Parathyroid adenoma (tissue), 2 donors: ENCODE data around the gene POP4.

Experiments used
- H2AFZ ChIP-seq: fragments of 300-600 bp; sonication (generic); one replicate; pipeline ENCODE4 v1.7.0; 2017; ENCODE audit warnings: antibody characterized with exemption, mild to moderate bottlenecking
- H3K27ac ChIP-seq: fragments of 300-600 bp; sonication (generic); one replicate; pipeline ENCODE4 v1.7.0; 2017
- H3K27me3 ChIP-seq: fragments of 300-600 bp; sonication (generic); one replicate; pipeline ENCODE4 v1.7.0; 2017; ENCODE audit warnings: low read length; ENCODE audit not compliant: control insufficient read depth, insufficient read depth
- H3K36me3 ChIP-seq: fragments of 300-600 bp; sonication (generic); one replicate; pipeline ENCODE4 v1.7.0; 2017; ENCODE audit warnings: low read length; ENCODE audit not compliant: control insufficient read depth, insufficient read depth
- H3K4me1 ChIP-seq: fragments of 300-600 bp; sonication (generic); one replicate; pipeline ENCODE4 v1.7.0; 2017; ENCODE audit warnings: control low read depth
- H3K4me2 ChIP-seq: fragments of 300-600 bp; sonication (generic); one replicate; pipeline ENCODE4 v1.7.0; 2017; ENCODE audit warnings: low read length
- H3K4me3 ChIP-seq: fragments of 300-600 bp; sonication (generic); one replicate; pipeline ENCODE4 v1.7.0; 2017; ENCODE audit warnings: low read depth, low read length
- H3K79me2 ChIP-seq: fragments of 300-600 bp; sonication (generic); one replicate; pipeline ENCODE4 v1.7.0; 2017; ENCODE audit warnings: control low read depth
- H3K9ac ChIP-seq: fragments of 300-600 bp; sonication (generic); one replicate; pipeline ENCODE4 v1.7.0; 2017; ENCODE audit warnings: mild to moderate bottlenecking
- H3K9me3 ChIP-seq: fragments of 300-600 bp; sonication (generic); one replicate; pipeline ENCODE4 v1.7.0; 2017; ENCODE audit warnings: low read length; ENCODE audit not compliant: control insufficient read depth
- TF ChIP-seq, protein P1 (sequence below): fragments of 300-600 bp; sonication (generic); IDR thresholded peaks from one replicate; pipeline ENCODE4 v1.7.0; 2017; ENCODE audit warnings: antibody characterized with exemption, mild to moderate bottlenecking
- donor health status: primary hyperparathyroidism.

POP4 gene

DNA sequence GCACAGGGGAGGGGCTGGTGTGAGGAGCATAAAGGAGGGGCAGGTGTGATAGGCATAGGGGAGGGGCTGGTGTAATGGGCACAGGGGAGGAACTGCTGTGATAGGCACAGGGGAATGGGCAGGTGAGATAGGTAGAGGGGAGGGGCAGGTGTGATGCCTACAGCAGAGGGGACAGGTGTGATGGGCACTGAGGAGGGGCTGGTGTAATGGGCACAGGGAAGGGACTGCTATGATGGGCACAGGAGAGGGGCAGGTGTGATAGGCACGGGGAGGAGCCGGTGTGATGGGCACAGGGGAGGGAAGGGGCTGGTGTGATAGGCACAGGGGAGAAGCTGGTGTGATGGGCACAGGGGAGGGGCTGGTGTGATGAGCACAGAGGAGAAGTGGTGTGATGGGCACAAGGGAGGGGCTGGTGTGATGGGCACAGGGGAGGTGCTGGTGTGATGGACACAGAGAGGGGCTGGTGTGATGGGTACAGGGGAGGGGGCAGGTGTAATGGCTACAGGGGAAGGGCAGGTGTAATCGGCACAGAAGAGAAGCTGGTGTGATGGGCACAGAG lies 39.5 kb upstream of the POP4 start:
- Histone ChIP-seq H3K36me3 (no peaks in the 10 kb centered on the region), H3K4me1 (no peaks in the 10 kb centered on the region), H3K27me3 (no peaks in the 10 kb centered on the region), H3K4me3 (no peak overlapping the region), H3K27ac (no peak overlapping the region), H3K79me2 (no peaks in the 10 kb centered on the region), H3K9ac (no peak overlapping the region), H3K4me2 (no peak overlapping the region), H3K9me3 (no peaks in the 10 kb centered on the region), H2AFZ (no peak overlapping the region)
- TF ChIP-seq, protein P1, sequence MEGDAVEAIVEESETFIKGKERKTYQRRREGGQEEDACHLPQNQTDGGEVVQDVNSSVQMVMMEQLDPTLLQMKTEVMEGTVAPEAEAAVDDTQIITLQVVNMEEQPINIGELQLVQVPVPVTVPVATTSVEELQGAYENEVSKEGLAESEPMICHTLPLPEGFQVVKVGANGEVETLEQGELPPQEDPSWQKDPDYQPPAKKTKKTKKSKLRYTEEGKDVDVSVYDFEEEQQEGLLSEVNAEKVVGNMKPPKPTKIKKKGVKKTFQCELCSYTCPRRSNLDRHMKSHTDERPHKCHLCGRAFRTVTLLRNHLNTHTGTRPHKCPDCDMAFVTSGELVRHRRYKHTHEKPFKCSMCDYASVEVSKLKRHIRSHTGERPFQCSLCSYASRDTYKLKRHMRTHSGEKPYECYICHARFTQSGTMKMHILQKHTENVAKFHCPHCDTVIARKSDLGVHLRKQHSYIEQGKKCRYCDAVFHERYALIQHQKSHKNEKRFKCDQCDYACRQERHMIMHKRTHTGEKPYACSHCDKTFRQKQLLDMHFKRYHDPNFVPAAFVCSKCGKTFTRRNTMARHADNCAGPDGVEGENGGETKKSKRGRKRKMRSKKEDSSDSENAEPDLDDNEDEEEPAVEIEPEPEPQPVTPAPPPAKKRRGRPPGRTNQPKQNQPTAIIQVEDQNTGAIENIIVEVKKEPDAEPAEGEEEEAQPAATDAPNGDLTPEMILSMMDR: no peak

DNA sequence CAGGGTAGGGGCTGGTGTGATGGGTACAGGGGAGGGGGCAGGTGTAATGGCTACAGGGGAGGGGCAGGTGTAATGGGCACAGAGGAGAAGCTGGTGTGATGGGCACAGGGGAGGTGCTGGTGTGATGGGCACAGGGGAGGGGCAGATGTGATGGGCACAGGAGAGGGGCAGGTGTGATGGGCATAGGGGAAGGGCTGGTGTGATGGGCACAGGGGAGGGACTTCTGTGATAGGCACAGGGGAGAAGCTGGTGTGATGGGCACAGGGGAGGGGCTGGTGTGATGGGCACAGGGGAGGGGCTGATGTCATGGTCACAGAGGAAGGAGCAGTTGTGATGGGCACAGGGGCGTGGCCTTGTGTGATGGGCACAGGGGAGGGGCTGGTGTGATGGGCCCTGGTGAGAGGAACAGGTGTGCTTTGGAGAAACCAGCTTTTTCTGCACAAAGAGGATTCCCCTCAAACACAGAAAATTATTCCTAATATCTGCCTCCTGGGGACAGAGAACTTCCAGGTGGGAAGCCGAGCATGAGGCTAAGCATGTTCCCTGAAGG lies 38.6 kb upstream of the POP4 start:
- Histone ChIP-seq H3K9ac (no peak overlapping the region), H3K79me2 (no peaks in the 10 kb centered on the region), H3K4me3 (no peak overlapping the region), H2AFZ (no peak overlapping the region), H3K4me2 (no peak overlapping the region), H3K9me3 (no peaks in the 10 kb centered on the region), H3K4me1 (no peaks in the 10 kb centered on the region), H3K27ac (no peak overlapping the region), H3K36me3 (no peaks in the 10 kb centered on the region), H3K27me3 (no peaks in the 10 kb centered on the region)
- TF ChIP-seq, protein P1: no peak

DNA sequence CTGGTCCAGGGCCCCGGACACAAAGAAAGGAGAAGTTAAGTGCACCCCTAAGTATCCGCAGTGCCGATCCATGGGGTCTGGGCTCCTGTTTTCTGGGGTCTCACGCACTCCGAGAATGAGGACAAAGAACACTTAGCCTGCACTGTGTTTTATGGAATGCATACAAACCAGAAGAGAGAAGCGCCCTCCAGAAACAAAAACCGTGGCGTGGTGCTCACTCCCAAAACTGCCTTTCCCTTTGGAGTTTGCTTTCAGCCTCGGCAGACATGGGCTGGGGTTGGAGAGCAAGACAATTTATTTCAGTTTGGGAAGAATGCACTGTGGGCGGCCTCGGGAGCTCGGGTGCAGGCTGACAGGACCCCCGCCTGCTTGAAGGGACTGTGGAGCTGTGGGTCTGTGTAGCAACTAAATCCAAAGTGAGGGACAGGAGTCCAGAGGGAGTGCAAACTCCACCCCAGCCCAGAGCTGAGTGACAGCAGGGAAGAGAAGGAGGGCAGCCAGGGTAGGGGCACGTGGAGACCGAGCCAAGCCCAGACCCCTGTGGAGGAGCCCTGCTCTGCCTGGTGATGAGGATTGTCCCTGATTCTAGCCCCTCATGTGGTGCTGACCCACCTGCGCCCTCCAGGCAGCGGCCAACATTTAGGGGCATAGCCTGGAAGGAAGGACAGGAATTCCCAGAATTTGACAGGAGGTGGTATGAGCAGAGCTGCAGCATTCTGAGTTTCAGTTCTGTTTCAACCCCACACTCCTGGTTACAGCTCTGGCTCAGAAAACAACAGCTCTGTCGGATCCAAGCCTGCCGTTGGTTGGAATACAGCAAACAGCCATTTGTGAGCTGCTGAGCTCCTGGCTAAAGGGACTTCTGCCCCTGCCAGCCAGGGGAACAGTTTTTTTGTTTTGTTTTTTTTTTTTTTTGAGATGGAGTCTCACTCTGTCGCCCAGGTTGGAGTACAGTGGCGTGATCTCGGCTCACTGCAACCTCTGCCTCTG lies 37.8 kb upstream of the POP4 start:
- Histone ChIP-seq H3K4me3 (no peak overlapping the region), H3K9ac (no peak overlapping the region), H3K4me2 (no peak overlapping the region), H3K27me3 (no peaks in the 10 kb centered on the region), H3K27ac (no peak overlapping the region), H3K9me3 (no peaks in the 10 kb centered on the region), H3K79me2 (no peaks in the 10 kb centered on the region), H3K4me1 (no peaks in the 10 kb centered on the region), H2AFZ (no peak overlapping the region), H3K36me3 (no peaks in the 10 kb centered on the region)
- TF ChIP-seq, protein P1: no peak

DNA sequence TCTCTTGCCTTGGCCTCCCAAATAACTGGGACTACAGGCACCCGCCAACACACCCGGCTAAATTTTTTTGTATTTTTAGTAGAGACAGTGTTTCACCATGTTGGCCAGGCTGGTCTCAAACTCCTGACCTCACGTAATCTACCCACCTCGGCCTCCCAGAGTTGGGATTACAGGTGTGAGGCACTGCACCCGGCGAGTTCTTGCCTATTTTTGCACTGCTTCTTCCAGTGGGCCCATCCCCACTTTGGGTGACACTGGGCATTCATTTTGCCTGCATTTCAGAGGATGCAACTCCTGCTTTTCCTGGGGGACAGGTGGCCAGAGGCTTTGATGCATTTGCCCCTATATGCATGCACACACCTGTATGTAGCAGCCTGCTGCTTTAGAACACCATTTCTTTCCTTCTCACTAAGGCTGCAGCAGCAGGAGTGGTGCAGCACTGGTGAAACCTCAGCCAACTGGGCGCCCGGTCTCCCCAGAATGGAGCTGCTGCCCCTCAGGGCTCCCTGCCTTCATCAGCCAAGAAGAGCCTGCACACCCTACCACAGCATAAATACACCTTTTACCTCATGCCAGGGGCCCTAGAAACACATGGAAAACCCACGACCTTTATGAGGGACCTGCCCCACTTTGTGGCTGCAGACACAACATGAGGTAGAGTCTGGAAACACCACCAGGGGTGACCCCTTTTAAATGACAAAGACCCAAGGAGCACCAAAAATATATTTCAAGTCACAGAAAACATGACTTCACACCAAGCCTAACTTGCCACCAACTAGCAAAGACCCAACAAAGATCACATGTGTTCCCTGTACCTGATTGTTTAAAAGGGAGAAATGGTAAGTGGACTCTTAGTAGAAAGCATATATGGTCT lies 36.8 kb upstream of the POP4 start:
- no peak overlapping the region for H3K9ac ChIP-seq
- no peaks in the 10 kb centered on the region for H3K4me1 ChIP-seq
- H3K4me2 ChIP-seq: no peak overlapping the region
- no peaks in the 10 kb centered on the region for H3K79me2 ChIP-seq
- H3K27ac ChIP-seq: no peak overlapping the region
- H3K4me3 ChIP-seq: no peak overlapping the region
- no peaks in the 10 kb centered on the region for H3K36me3 ChIP-seq
- no peaks in the 10 kb centered on the region for H3K27me3 ChIP-seq
- H3K9me3 ChIP-seq: no peaks in the 10 kb centered on the region
- TF ChIP-seq, protein P1: no peak
- no peak overlapping the region for H2AFZ ChIP-seq
